CD4-positive, alpha-beta T cell treated with Interleukin-4 for 1 hour (primary cell): ENCODE data around the gene PPL.
"Not testable (repeated sequence)": the region's sequence is repeated elsewhere in the genome, so short reads cannot be mapped to it uniquely, and the experiment has no call there.

Experiments
- DNase-seq, 2 donors: peaks; one replicate each; pipeline ENCODE4 v3.0.0-alpha.2; 2020 to 2022

Gene PPL

DNA sequence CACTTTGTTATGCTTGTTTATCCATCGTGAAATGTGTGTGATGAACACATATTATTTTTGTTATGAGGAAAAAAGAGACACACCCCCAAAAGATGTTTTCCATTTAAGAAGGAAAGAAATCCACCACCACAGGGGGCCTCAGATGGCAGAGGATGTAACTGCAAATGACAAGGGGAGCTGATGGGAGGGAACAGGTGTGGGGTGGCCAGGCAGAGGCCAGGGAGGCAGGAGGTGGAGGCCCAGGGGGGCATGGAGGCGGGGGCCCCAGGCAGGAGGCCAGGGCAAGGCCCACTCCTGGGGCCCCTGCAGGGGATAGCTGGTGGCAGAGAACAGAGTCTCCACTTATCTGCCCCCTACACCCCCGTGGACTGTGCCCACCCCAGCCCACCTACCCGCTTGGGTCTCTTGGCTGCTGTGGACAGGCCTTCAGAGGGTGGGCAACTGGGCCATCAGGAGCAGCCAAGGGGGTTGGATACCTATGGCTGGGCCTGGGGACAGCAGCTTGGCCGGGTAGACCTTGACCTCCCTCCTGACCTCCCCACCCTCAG is 28.0 kb downstream of the PPL start:
- no peak for DNase-seq

DNA sequence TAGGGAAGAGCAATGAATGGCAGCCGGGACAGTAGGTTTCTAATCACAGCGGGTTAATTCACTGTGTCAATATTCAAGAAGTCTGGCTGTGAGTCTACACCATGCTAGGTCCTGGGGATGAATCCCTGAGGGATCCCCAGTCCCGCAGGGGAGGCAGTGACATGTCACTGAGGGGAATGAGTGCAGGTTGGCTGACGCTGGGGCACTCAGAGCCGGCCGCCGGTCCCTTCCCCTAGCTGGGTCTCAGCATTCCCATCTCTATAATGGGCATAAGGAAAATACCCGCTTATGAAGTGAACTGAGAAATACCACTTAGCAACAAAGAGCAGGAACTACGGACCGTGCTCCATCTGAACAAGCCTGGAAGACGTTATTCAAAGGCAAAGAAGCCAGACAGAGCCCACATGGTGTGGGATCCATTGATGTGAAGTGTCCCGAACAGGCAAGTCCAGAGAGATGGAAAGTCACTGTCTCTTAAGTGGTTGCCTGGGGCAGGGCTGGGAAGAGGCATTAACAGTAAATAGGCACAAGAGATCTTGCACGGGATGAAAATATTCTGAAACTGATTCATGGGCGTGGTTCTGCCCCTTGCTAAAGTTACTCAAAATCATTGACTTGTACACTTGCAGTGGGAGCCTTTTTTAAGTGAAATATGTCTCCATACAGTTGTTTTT is 31.9 kb downstream of the PPL start:
- DNase-seq = no peak

DNA sequence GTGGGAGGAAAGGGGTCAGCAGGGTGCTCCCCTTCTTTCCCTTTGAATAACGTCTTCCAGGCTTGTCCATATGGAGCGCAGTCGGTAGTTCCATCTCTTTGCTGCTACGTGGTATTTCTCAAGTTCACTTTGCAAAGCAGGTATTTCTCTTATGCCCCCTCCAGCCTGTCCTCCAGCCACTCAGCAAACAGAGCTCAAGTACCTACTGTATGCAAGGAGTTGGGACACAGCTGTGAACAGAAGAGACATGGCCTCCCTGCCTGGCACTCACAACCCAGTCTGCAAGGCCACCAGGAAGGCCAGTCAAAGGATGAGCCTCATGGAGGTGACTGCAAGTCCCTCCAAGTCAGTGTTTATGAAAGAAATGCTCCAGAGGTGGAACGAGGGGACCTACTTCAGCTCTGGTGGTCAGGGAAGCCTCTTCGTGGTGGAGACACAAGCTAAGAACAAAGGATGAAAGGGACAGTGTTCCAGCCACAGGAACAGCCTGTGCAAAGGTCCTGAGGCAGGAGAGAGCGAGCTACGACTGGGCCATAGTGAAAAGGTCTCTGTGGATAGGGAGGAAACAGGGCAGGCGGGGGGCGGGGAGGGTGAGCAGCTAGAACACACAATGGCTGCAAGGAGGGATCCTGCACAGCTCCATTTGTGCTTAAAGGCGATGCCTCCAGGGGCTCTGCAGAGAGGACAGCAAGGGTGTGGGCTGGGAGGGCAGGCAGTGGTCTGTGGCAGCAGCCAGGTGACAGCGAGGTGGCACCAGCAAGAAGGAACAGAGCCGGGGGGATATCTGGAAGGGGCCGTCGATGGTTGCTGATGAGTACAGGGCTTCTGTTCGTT is 32.6 kb downstream of the PPL start:
- no peak for DNase-seq

DNA sequence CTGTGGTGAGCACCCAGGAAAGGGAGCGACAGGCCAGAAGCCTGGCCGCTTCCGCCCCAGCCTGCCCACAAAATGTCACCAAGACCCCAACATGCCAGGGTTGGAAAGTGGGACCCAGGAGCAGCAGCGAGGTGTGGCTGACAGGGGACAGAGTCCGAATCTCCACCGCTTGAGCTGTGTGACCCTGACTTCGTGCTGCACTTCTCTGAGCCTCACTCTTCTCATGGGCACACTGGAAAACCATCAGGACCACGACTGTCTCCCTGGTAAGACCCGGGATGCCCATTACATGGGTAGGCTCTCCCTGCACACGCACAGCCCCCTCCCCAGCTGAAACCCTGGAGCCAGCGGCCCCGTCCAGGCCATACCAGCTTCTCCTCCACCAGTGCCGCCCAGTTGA is 34.9 kb downstream of the PPL start:
- DNase-seq = no peak

DNA sequence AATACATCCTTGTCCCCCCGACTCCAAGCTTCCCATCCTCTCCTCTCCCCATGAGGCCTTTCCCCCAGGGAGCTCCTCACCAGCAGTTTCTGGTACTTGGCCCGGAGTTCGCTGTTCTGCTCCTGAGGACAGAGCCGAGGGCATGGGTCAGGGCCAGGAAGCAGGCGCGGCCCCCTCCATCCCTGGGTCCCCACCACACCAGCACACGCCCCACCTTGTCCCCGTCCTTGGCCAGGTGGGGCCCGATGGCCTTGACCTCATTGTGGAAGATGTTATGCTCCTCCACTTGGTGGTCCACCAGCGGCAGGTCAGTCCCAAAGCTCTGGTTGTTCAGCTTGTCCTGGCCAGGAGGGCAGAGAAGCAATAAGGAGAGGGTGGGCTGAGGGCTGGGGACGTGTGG is 36.2 kb downstream of the PPL start:
- DNase-seq = no peak

DNA sequence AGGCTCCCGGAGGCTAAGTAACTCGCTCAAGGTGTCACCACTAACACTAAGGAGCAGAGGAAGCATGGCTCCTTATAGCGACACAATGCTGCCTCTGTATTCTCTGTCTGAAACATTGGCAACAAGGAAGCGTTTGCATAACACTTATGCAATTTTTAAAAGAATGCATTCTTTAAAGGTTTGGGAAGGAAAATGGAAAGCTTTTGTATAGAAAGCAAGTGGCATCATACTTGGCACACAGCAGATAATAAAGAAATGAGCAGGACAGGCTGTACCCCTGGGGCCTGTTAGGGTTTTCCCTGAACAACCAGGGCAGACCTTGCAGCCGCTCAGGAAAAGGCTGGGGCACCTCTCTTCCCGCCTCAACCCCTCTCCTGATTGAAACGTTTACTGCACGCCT is 36.9 kb downstream of the PPL start:
- DNase-seq = no peak

DNA sequence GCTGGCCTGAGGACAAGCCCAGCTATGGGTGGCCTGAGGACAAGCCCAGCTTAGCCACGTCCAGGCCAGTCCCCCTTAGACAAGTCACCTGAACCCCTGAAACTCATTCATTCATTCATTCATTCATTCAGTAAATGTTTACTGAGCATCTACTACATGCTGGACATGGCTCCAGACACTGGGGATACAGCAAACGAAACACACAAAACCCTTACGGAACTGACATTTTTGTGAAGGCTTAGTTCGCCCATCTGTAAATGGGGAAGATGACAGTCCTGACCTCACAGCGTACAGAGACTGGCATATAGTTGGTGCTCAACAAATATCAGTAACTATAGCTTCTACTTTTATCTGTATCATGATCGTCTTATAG is 37.5 kb downstream of the PPL start:
- DNase-seq = no peak

DNA sequence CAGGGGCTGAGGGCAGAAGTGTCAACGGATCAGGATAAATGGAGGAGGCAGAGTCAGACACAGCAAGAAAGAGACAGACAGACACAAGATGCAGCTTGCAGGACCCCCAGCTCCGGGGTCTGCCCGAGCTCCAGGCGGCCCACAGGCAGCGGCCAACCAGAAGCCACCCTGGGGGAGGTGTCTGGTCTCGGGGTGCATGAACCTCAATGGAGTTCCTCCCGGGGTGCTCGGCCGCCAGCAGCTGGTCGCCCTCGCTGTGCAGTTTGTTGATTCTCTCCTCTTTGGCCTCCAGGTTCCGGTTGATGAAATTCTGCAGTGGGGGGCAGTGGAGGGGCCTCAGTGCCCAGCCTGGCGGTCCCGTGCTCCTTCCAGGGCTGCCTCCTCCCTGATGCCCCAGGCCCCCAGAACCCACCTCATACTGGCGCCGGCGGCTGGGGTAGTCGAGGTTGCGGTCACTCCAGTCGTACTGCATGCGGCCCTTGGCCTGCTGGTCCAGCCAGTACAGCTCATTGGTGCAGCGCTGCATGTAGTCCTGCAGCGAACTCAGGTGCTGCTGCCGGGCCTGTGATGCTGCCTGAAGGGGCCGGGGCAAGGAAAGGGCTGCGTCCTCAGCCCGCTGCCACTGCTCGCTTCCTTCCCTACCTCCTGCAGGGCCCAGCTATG is 38.0 kb downstream of the PPL start:
- no peak for DNase-seq

DNA sequence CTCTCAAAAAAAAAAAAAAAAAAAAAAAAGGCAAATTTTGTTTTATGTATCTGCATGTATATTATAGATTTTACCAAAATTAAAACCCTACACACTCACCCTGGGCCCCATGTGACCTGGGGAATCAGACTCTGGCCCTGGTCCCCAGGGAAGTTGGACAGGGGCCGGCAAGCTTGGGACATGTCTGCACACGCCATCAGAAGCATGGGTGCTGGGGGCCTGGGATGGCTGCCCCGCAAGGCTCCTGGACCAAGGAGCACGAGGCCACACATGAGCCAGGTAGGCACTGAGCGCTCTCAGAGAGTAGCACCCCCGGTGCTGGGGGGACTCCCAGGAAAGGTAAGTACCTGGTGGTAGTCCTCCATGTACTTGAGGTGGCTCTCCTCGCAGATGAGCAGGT is 39.6 kb downstream of the PPL start:
- DNase-seq = no peak

DNA sequence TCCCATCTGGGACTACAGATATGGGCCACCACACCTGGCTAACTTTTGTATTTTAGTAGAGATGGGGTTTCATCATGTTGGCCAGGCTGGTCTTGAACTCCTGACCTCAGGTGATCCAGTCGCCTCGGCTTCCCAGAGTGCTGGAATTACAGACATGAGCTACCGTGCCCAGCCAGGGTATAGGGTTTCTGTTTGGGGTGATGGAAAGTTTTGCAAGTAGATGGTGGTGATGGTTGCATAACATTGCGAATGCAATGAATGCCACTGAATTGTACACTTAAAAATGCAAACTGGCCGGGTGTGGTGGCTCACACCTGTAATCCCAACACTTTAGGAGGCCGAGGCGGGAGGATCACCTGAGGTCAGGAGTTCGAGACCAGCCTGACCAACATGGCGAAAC is 40.2 kb downstream of the PPL start:
- DNase-seq = not testable (repeated sequence)

DNA sequence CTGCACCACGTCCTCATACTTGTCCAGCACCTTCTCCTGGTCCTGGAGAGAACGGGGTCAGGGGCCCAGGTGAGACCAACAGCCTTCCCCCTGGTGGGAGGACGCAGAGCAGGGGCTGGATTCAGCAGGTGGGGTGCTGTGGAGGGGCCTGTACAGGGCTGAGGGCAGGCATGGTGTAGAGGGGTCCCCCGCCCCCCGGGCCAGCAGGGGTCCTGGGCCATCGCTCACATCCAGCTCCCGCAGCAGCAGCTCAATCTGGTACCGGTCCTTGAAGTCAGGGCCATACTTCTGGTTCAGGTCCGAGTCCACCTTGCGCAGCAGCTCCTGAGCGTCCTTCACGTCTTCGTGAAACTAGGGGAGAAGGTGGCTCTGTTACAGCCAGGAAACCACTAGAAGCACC is 41.6 kb downstream of the PPL start:
- DNase-seq = no peak

DNA sequence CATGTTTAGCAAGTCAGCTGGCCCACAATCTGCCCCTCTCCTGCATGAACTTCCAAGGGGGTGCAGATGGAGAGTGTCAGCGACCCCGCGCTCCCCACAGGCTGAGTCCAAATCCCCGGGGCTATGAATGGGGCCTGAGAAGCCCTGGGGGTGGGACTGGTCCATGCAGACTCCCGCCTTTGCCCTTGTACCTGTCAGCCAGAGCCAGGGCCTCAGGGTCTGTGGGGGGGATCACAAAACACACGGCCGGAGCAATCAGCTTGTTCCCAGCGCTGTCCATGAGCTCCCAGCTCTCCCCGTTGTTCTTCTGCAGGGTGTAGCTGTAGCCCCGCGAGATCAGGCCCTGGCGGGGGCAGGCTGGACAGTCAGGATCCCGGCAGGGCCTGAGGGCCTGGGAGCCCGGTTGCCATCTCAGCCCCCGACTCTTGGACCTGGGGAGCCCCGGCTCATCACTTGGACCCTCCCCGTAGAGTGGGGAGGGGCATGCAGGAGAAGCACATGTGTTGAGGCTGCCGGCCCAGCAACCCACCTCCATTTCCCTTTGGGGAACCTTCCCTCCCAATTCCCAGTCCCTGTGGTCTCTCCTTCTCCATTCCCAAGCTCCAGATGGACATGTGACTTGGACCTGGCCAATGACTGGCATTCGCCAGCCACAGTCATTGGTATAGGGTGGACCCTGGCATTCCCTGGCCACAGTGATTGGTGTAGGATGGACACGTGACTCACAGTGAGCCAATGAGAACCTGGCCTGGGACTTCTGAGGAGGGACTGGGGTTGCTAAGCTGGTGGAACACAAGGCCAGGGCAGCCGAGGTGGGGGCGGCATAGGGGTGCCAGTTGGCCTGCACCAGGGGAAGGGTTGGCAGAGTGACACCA is 42.4 kb downstream of the PPL start:
- DNase-seq = no peak

DNA sequence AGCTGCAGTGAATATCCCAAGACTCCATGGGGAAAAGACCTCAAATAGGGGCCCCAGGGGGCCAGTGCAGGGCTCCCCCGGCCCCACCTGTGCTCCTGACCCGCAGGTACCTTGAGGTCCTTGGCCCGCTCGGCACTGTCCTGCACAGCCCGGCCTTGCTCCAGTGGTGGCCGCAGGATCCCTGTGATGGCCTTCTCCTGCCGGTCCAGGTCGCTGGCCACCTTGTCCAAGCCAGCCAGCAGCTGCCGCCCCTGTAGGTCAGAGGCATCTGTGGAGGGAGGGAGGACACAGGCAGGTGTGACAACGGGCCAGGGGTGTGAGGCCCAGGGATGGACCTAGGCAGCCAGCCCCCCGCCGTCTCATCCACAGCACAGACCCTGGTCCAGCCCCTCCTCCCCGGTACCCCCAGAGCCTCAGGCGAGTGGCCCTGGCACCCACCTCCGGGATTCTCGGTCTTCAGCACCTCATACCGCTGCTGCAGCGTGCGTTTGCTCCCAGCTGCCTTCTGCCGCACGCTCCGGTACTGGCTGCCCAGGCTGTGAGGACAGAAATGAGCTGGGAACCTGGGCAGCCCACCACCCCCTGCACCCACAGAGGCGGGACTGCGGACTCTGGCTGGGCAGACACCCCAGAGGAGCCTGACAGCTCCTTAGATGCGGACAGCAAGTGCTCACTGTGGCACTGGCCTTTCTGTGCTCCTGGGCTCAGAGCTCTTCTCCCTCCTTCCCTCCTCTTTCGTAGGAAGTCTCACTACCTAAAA is 43.7 kb downstream of the PPL start:
- DNase-seq = no peak

DNA sequence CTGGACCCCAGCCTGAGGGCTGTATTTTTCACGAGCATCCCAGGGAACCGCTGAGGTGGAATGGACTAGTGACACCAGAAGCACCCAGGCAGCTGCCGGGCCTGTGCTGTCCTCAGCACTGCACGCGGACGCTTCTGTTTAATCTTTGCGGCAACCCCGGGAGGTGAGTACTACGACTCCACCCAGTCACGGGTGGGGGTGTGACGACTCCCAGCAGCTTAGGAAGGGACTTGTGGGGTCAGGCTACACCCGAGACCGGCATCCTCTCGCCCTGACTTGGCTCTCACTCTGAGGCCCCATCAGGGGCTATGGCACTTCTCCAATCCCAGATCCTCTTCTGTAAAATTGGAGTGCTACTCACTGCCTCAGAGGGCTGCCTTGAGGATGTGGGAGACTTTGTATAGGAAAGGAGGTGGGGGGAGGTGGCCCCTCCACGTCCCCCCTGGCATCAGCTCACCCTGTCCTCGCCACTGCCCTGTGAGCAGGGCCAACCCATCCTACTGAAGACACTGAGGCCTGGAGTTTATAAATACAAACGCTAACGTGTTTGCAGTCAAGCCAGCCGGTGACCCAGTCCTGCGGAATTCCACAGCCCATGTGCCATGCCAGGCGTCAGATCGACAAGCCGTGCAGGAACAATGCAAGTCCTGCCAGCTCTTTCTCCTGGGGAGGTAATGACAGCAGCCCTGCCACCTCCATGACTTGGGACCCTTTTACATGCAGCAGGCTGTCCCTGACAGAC is 44.4 kb downstream of the PPL start:
- DNase-seq = no peak

DNA sequence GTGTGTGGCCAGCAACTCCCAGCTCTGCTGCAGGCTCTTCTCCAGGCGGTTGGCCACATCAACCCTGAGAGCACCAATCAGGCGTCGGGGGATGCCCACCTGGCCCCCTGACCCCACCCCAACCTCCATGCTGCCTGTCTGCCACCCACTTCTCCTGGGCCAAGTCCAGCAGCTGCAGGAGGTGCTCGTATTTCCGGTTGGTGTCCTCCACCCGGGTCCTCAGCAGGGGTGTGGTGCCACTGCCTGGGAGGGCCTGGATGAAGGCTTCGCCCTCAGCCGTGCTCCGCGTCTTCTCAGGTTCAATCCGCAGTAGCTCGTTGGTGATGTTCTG is 45.1 kb downstream of the PPL start:
- no peak for DNase-seq

DNA sequence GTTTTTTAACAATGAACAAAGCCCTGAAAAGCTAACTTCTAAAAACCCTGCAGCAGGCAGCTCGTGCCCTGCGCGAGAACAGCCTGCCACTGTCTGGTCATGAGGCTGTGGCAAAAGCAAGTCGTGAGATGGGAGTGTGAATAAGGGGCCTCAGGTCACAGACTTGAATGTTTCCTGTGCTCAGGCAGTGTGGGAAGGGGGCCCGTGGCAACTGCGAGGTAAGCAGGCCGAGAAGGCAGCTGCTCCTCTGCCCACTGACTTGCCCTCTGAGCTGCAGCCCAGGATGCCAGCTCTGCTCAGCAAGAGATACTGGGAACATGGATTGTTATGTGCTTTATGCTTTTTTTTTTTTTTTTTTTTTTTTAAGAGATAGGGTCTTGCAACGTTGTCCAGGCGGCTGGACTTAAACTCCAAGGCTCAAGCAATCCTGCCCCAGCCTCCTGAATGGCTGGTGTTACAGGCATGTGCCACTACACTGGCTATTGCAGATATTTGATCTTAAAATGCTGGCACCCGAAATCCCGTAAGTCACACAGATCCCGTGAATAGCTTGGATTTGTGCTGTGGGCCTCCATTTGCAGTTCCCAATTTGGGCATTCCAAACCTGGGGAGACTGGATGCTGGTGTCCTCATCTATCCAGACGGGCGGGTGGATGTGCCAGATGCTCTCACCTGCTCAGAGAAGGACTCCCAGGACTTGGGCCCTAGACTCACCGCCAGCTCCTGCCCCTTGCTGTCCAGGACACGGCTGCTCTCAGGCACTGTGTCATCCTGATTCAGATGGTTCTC is 45.7 kb downstream of the PPL start:
- no peak for DNase-seq

DNA sequence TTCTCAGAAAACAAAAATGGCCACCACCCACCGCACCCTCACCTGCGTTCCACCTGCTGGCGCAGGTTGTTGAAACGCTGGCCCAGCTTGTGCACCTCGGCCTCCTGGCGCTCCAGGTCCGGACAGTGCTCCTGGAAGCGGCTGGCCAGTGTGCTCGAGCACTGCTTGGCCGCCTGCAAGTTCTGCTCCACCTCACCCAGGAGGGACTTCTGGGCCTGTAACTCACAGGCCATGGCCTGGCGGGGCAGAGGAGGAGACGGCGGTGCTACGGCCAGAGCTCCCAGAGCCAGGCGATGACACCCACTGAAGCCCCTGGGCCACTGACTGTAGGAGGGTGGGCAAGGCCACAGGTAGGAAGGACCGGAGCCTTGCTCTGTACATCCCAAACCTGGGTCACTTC is 46.3 kb downstream of the PPL start:
- DNase-seq = no peak

DNA sequence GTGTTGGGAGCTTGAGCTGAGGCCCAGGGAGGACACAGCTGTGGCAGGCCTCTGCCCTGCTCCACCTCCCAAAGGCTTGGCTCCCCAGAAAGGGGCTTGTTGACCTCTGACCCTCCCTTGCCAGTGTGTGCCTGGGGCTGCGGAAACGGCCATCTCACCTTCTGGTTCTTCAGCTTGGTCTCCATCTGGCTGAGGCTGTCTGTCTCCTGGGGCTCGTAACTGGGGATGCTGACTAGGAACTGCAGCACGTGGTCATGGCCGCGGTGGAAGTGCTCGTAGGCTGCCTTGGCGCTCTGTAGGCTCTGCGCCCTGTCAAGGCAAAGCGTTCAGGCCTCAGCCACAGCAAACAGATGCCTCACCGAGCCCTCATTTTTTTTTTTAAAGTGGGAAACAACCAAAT is 46.9 kb downstream of the PPL start:
- no peak for DNase-seq

DNA sequence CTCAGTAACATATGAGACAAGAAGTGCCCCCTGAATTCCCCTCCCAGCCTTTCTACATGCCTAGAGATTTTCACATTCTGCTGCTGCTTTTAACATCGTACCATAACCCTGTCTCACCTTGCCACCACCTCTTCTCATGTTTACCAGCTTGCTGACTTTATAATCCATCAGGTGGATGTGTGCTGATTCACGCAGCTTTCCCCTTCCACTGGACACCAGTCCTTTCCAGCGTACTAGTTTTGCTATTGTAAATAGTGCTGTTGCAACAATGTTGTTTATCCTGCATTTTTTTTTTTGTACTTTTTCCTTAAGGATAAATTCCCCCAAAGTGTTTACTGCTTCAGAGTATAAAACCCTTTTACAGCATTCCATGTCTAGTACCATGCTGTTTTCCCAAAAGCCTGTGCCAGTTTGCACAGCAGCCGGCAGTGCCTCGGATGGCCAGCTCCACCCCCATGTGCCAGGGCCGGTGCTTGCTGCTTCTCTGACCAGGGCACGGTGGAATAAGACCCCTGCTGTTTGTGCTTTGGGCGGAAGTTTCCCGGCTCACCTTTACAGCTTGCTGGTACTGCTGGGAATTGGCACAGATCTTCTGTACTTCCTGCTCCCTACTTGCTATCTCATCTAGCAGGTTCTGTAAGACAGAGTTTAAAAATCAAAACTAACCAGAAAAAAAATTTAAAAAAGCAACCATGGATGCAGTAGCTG is 48.4 kb downstream of the PPL start:
- no peak for DNase-seq

DNA sequence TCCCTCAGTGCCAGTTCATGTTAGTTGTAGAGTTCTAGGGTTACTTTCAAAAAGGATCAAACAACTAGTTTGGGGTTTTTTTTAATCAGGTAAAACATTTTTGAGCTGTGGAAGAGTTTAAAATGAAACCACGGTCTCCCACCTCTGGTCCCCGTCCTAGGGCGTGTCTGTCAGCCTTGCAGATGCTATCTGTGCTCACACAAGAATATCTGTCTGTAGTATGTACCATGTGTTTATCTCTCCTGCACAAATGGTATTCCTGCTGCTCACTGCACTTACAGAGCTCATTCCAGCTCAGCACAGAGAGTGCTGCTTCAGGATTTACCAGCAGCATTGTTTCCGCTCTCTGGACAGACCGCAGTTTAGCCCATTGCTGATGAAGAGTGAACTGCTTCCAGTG is 50.8 kb downstream of the PPL start:
- DNase-seq = no peak
